SK-N-SH (cell line): Measurements from ENCODE around the gene PPP1R8. TPM values are rescaled to one million over a fixed set of nuclear protein-coding genes. Genes with fewer than 3 reads are reported as not detected.

Experiments
- polyA plus RNA-seq, 3 experiments: library from polyadenylated mRNA; depleted of rRNA; stranded (reverse); fragments of >200 nt; gene quantifications; 2 replicates each; pipeline ENCODE4 v1.2.3, GENCODE V29; 2012
- small RNA-seq, 7 experiments: library from RNA; depleted of rRNA; stranded (forward); fragments of <200 nt; gene quantifications; one replicate each; pipeline ENCODE3, GENCODE V24; 2012

The PPP1R8 gene
- polyA plus RNA-seq, 1 of the 3 experiments (the other 2 are of a cell fraction), result 41.8 TPM

Small RNA genes lying within 50 kb of the gene (small RNA-seq; reads per million reads assigned to genes)
- gene RNU6-1245P (0 reads per million in 7 experiments), gene SCARNA1 (94.9 to 4,309 (median 417) reads per million in 7 experiments)

Other genes starting within 250 kb of the PPP1R8 start
- gene AHDC1, start 226.6 kb upstream of the PPP1R8 start, polyA plus RNA-seq (2012; rRNA removed), result 3.1 and 8.5 TPM in 2 replicates
- not detected in 2 replicates for gene FGR, start 195.6 kb upstream of the PPP1R8 start, polyA plus RNA-seq (2012; rRNA removed)
- gene IFI6, start 158.6 kb upstream of the PPP1R8 start, polyA plus RNA-seq (2012; rRNA removed), result 29.0 and 35.6 TPM in 2 replicates
- 2.9 and 4.2 TPM in 2 replicates for gene FAM76A, start 104.8 kb upstream of the PPP1R8 start, polyA plus RNA-seq (2012; rRNA removed)
- gene STX12, start 57.6 kb upstream of the PPP1R8 start, polyA plus RNA-seq (2012; rRNA removed), result 12.4 and 12.9 TPM in 2 replicates
- 4.1 and 4.9 TPM in 2 replicates for gene THEMIS2, start 41.8 kb downstream of the PPP1R8 start, polyA plus RNA-seq (2012; rRNA removed)
- gene RPA2, start 83.8 kb downstream of the PPP1R8 start, polyA plus RNA-seq (2012; rRNA removed), result 39.8 and 39.9 TPM in 2 replicates
- 0.67 and 0.95 TPM in 2 replicates for gene SMPDL3B, start 104.2 kb downstream of the PPP1R8 start, polyA plus RNA-seq (2012; rRNA removed)
- gene XKR8, start 129.2 kb downstream of the PPP1R8 start, polyA plus RNA-seq (2012; rRNA removed), result 0.02 TPM in 1 of 2 replicates, not detected in the other